PFSK-1 (cell line): Measurements from ENCODE around the gene ELOVL6.

Experiments used
- POLR2AphosphoS5 ChIP-seq: IDR thresholded peaks from 2 replicates; pipeline ENCODE4 v1.6.1; 2012; ENCODE audit warnings: low read depth, mild to moderate bottlenecking, control low read depth, low read length, moderate library complexity
- TF ChIP-seq, protein P1 (sequence below), 2 experiments: IDR thresholded peaks; 2 replicates each; pipeline versions ENCODE4 v1.6.1 to v1.8.0; 2011 to 2012; ENCODE audit warnings: low read depth in 2 of 2, low read length in 2 of 2, control low read depth in 1 of 2, inconsistent platforms in 1 of 2, mild to moderate bottlenecking in 1 of 2, moderate library complexity in 1 of 2; ENCODE audit not compliant: insufficient read depth in 1 of 2

DNA sequence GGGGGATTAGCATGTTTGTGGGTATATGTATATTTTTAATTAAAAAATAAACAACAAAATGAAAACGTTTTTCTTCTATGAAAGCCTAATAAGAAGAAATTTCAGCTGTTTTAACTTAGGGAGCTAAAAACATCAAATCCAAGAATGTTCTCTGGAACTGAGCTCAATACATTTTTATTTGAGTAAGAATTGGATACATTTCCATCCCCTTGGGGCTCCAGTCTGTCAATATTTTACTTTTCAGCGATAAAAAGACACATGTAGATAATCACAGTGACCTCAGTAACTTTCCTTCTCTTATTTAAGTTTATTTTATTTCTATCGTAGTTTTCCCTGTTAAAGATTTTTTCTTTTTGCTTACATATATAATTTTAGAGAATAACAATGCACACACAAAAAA, 59.3 kb downstream of the ELOVL6 start:
- TF ChIP-seq POLR2AphosphoS5, result no peak
- TF ChIP-seq, protein P1, sequence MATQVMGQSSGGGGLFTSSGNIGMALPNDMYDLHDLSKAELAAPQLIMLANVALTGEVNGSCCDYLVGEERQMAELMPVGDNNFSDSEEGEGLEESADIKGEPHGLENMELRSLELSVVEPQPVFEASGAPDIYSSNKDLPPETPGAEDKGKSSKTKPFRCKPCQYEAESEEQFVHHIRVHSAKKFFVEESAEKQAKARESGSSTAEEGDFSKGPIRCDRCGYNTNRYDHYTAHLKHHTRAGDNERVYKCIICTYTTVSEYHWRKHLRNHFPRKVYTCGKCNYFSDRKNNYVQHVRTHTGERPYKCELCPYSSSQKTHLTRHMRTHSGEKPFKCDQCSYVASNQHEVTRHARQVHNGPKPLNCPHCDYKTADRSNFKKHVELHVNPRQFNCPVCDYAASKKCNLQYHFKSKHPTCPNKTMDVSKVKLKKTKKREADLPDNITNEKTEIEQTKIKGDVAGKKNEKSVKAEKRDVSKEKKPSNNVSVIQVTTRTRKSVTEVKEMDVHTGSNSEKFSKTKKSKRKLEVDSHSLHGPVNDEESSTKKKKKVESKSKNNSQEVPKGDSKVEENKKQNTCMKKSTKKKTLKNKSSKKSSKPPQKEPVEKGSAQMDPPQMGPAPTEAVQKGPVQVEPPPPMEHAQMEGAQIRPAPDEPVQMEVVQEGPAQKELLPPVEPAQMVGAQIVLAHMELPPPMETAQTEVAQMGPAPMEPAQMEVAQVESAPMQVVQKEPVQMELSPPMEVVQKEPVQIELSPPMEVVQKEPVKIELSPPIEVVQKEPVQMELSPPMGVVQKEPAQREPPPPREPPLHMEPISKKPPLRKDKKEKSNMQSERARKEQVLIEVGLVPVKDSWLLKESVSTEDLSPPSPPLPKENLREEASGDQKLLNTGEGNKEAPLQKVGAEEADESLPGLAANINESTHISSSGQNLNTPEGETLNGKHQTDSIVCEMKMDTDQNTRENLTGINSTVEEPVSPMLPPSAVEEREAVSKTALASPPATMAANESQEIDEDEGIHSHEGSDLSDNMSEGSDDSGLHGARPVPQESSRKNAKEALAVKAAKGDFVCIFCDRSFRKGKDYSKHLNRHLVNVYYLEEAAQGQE (IDR thresholded peaks at IDR 0.05; ENCODE audit: insufficient read depth in 1 of 2, low read depth in 2 of 2, low read length in 2 of 2), result no peak
